ENCODE measurements around the gene PRTN3.

DNA sequence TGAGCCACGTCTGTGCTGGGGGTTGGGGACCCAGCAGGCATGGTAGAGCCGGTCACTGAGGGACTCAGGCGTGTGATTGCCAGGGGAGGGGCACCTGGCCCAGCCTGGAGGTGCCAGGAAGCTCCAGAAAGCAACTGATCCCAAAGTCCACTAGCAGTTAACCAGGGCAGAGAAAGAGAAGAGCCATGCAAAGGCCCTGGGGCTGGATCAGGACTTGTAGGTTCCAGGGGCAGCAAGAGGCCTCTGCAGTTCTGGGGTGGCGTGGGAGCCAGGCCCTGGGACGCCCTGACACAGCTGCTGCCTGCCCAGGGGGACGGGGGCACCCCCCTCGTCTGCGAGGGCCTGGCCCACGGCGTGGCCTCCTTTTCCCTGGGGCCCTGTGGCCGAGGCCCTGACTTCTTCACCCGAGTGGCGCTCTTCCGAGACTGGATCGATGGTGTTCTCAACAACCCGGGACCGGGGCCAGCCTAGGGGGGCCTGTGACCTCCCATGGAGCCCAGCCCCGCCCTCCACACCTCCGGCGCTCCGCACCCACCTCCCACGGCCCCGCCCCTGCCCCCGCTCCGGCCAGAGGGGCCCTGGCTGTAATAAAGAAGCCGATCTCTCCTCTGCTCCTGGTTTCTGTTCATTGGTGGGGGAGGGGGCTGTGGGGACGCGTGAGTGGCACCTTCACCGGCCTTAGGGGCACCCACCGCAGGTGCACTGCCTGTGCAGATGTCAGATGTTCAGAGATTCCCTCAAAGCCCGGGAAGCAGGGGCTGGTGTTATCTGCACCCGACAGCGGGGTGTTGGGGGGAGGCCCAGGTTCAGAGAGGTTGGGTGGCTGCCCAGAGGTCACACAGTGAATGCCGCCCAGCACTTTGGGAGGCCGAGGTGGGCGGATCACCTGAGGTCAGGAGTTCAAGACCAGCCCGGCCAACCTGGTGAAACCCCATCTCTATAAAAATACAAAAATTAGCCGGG lies 9.1 kb upstream of the PRTN3 start:
- TF ChIP-seq CTCF (IDR thresholded peaks at IDR 0.05) (no peak), POLR2A (IDR thresholded peaks at IDR 0.05) (no peak)

Measured in tibial nerve (tissue), 3 donors.